Neural cell (in vitro differentiated cells): ENCODE measurements around the gene AP4S1. TPM values are rescaled to one million over a fixed set of nuclear protein-coding genes. Genes with fewer than 3 reads are reported as not detected.

ENCODE experiments used
- H2AFZ ChIP-seq: fragments of 200-600, 300-800 bp; sonication (generic), shearing (Covaris generic); 2 replicates; pipeline ENCODE4 v1.6.0; 2014; ENCODE audit warnings: low read depth, mild to moderate bottlenecking, antibody characterized with exemption, low read length, moderate library complexity
- H3F3A ChIP-seq: fragments of 200-600 bp; shearing (Covaris generic); 2 replicates; pipeline ENCODE4 v1.6.1; 2016; ENCODE audit warnings: mild to moderate bottlenecking, moderate library complexity, mixed read lengths, antibody characterized with exemption, low read length; ENCODE audit not compliant: insufficient read depth, poor library complexity, severe bottlenecking
- H3K27ac ChIP-seq: fragments of 200-600, 300-800 bp; sonication (generic), shearing (Covaris generic); 2 replicates; pipeline ENCODE4 v1.5.1; 2014; ENCODE audit warnings: mild to moderate bottlenecking, low read length, moderate library complexity
- H3K27me3 ChIP-seq: fragments of 300-800, 200-600 bp; sonication (generic), shearing (Covaris generic); 2 replicates; pipeline ENCODE4 v1.6.0; 2014; ENCODE audit warnings: mild to moderate bottlenecking, low read depth, low read length, moderate library complexity; ENCODE audit not compliant: insufficient read depth
- H3K36me3 ChIP-seq: fragments of 300-800, 200-600 bp; sonication (generic), shearing (Covaris generic); 2 replicates; pipeline ENCODE4 v1.5.1; 2014; ENCODE audit warnings: mild to moderate bottlenecking, antibody characterized with exemption, low read length, moderate library complexity; ENCODE audit not compliant: insufficient read depth
- H3K4me2 ChIP-seq: fragments of 300-800, 200-600 bp; sonication (generic), shearing (Covaris generic); 2 replicates; pipeline ENCODE4 v1.6.0; 2014; ENCODE audit warnings: mild to moderate bottlenecking, low read length
- H3K4me3 ChIP-seq: fragments of 300-800, 200-600 bp; sonication (generic), shearing (Covaris generic); 2 replicates; pipeline ENCODE4 v1.5.1; 2014; ENCODE audit warnings: mild to moderate bottlenecking, low read length, moderate library complexity
- H3K79me2 ChIP-seq: fragments of 200-600 bp; shearing (Covaris generic); replicated peaks from 2 replicates; pipeline ENCODE4 v1.6.0; 2014; ENCODE audit warnings: mild to moderate bottlenecking, low read length, moderate library complexity; ENCODE audit not compliant: insufficient read depth
- H3K9ac ChIP-seq: fragments of 300-800, 200-600 bp; sonication (generic), shearing (Covaris generic); 2 replicates; pipeline ENCODE4 v1.6.1; 2016; ENCODE audit warnings: mild to moderate bottlenecking, low read length, mixed read lengths
- H3K9me2 ChIP-seq: fragments of 200-600 bp; shearing (Covaris generic); 2 replicates; pipeline ENCODE4 v1.6.1; 2016; ENCODE audit warnings: mild to moderate bottlenecking, low read length, mixed read lengths; ENCODE audit not compliant: insufficient read depth
- H3K9me3 ChIP-seq: fragments of 200-600, 300-800 bp; sonication (generic), shearing (Covaris generic); 2 replicates; pipeline ENCODE4 v1.6.1; 2016; ENCODE audit warnings: mild to moderate bottlenecking, mixed run types, low read length, moderate library complexity, mixed read lengths
- H4K20me1 ChIP-seq: fragments of 200-600 bp; shearing (Covaris generic); 2 replicates; pipeline ENCODE4 v1.6.1; 2016; ENCODE audit warnings: mild to moderate bottlenecking, mixed run types; ENCODE audit not compliant: insufficient read depth
- CTCF ChIP-seq: fragments of 450-650 bp; IDR thresholded peaks from 2 replicates; pipeline ENCODE4 v1.5.1; 2014; ENCODE audit warnings: antibody characterized with exemption, mild to moderate bottlenecking, moderate library complexity; ENCODE audit not compliant: poor library complexity, severe bottlenecking
- EP300 ChIP-seq: fragments of 450-650 bp; conservative IDR thresholded peaks from 2 replicates; pipeline ENCODE4 v1.6.1; 2014; ENCODE audit warnings: antibody characterized with exemption, mild to moderate bottlenecking, moderate library complexity; ENCODE audit not compliant: poor library complexity, severe bottlenecking
- EZH2 ChIP-seq: fragments of 200-600, 300-800 bp; shearing (Covaris generic), sonication (generic); IDR thresholded peaks from 2 replicates; pipeline ENCODE4 v1.6.1; 2014; ENCODE audit warnings: antibody characterized with exemption, low read length, borderline replicate concordance, mild to moderate bottlenecking; ENCODE audit not compliant: insufficient read depth, poor library complexity, severe bottlenecking
- MXI1 ChIP-seq: fragments of 450-650 bp; conservative IDR thresholded peaks from 2 replicates; pipeline ENCODE4 v1.6.1; 2014; ENCODE audit warnings: antibody characterized with exemption, mild to moderate bottlenecking; ENCODE audit not compliant: poor library complexity, severe bottlenecking
- POLR2AphosphoS5 ChIP-seq: IDR thresholded peaks from 2 replicates; pipeline ENCODE4 v1.6.1; 2012
- RAD21 ChIP-seq: fragments of 450-650 bp; conservative IDR thresholded peaks from 2 replicates; pipeline ENCODE4 v1.6.1; 2014; ENCODE audit warnings: antibody characterized with exemption, mild to moderate bottlenecking, moderate library complexity
- REST ChIP-seq: IDR thresholded peaks from 2 replicates; pipeline ENCODE4 v1.6.1; 2012; ENCODE audit warnings: borderline replicate concordance
- SMC3 ChIP-seq: fragments of 450-650 bp; conservative IDR thresholded peaks from 2 replicates; pipeline ENCODE4 v1.6.1; 2014; ENCODE audit warnings: antibody characterized with exemption, mild to moderate bottlenecking, moderate library complexity; ENCODE audit not compliant: poor library complexity
- TAF1 ChIP-seq: IDR thresholded peaks from 2 replicates; pipeline ENCODE4 v1.6.1; 2012; ENCODE audit warnings: low read depth
- polyA plus RNA-seq: library from polyadenylated mRNA; depleted of rRNA; stranded (reverse); fragments of >200 nt; gene quantifications from 2 replicates; pipeline ENCODE4 v1.2.3, GENCODE V29; 2014

AP4S1 gene
- polyA plus RNA-seq, 1 donor from 2014 or later: 20.8 TPM

- Histone ChIP-seq H3K9me3 (no peaks in the 10 kb centered on the region), H4K20me1 (no peaks in the 10 kb centered on the region), H3K4me3 (no peak overlapping the region), H3K4me2 (no peak overlapping the region), H3K9me2 (no peaks in the 10 kb centered on the region), H3K27me3 (no peaks in the 10 kb centered on the region), H3K27ac (no peak overlapping the region), H3F3A (no peaks in the 10 kb centered on the region), H3K9ac (no peak overlapping the region), H3K79me2 (no peaks in the 10 kb centered on the region), H2AFZ (no peak overlapping the region), H3K36me3 (peaks cover 26% of the 10 kb centered on the region)
- TF ChIP-seq TAF1 (no peak), CTCF (no peak), EP300 (no peak), SMC3 (no peak), MXI1 (no peak), REST (no peak), POLR2AphosphoS5 (no peak), EZH2 (no peak)
Observed at GRCh38 chr14:31128601-31129526, 103.4 kb downstream of the AP4S1 start.

- H3K9me3 ChIP-seq: no peaks in the 10 kb centered on the region
- H3K9ac ChIP-seq: no peak overlapping the region
- no peaks in the 10 kb centered on the region for H3K79me2 ChIP-seq
- H3K27me3 ChIP-seq: no peaks in the 10 kb centered on the region
- H3K27ac ChIP-seq: no peak overlapping the region
- H3F3A ChIP-seq: no peaks in the 10 kb centered on the region
- no peak overlapping the region for H3K4me3 ChIP-seq
- no peak overlapping the region for H3K4me2 ChIP-seq
- peaks cover 20% of the 10 kb centered on the region for H3K36me3 ChIP-seq
- no peak overlapping the region for H2AFZ ChIP-seq
- TF ChIP-seq TAF1 (no peak), REST (no peak), SMC3 (no peak), EZH2 (no peak), RAD21 (no peak), MXI1 (no peak), POLR2AphosphoS5 (no peak), CTCF (no peak), EP300 (no peak)
- no peaks in the 10 kb centered on the region for H4K20me1 ChIP-seq
- no peaks in the 10 kb centered on the region for H3K9me2 ChIP-seq
Observed at GRCh38 chr14:31133133-31133532, 107.7 kb downstream of the AP4S1 start.
